ENCODE results near the gene NEURL1B.

The NEURL1B gene

GRCh38 chr5:172739375-172739774 is 98.3 kb downstream of the NEURL1B start:
- no peak for DNase-seq

- DNase-seq, result no peak
Observed at GRCh38 chr5:172740428-172741205, 99.6 kb downstream of the NEURL1B start.

All from stimulated activated CD4-positive, alpha-beta T cell treated with anti-CD3 and anti-CD28 coated beads, Interleukin-2, amount 100 ng/mL, for 24 hours (primary cell).